GM19328 (cell line): ENCODE results near the gene CEP104.
"Not testable (repeated sequence)": the region's sequence is repeated elsewhere in the genome, so short reads cannot be mapped to it uniquely, and the experiment has no call there.

Experiments used
- ATAC-seq: cut with Tn5 transposase; IDR thresholded peaks from one replicate; pipeline ENCODE4 v1.9.1; 2021; ENCODE audit warnings: mild to moderate bottlenecking, moderate library complexity; ENCODE audit not compliant: unreplicated experiment

The CEP104 gene

DNA sequence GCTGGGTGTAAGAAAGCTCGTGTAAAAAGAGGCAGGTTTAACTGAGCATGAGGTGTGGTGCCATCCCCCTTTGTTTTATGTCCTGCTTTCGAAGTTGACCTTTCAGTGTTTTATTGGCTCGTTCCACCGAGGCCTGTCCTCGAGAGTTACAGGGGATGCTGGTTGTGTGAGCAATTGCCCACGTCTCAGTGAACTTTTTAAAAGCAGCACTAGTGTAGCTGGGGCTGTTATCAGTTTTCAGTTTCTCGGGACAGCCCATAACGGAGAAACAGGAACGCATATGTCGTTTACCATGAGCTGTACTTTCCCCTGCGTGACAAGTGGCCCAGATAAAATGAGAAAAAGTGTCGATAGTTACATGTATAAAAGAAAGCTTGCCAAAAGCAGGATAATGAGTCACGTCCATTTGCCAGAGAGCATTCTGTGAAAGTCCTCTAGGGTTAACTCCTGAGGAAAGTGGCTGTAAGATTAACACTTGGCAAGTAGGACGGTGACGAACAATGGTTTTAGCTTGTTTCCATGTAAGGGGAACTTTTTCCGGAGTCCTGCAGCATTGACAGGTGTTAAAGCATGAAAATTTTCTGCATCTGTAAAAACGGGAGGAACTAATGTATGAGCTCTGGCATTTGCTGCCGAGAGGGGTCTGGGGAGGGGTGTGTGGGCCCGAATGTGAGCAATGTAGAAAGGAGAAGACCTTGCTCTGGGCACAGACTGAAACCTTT is 52.9 kb downstream of the CEP104 start:
- no peak for ATAC-seq

DNA sequence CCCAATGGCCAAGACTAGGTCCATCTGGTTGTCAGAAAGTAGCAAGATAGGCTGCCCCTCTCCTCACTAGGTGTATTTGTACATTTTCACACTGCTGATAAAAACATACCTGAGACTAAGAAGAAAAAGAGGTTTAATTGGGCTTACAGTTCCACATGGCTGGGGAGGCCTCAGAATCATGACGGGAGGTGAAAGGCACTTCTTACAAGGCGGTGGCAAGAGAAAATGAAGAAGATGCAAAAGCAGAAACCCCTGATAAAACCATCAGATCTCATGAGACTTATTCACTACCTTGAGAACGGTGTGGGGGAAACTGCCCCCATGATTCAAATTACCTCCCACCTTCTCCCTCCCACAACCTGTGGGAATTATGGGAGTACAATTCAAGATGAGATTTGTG is 56.2 kb downstream of the CEP104 start:
- not testable (repeated sequence) for ATAC-seq

DNA sequence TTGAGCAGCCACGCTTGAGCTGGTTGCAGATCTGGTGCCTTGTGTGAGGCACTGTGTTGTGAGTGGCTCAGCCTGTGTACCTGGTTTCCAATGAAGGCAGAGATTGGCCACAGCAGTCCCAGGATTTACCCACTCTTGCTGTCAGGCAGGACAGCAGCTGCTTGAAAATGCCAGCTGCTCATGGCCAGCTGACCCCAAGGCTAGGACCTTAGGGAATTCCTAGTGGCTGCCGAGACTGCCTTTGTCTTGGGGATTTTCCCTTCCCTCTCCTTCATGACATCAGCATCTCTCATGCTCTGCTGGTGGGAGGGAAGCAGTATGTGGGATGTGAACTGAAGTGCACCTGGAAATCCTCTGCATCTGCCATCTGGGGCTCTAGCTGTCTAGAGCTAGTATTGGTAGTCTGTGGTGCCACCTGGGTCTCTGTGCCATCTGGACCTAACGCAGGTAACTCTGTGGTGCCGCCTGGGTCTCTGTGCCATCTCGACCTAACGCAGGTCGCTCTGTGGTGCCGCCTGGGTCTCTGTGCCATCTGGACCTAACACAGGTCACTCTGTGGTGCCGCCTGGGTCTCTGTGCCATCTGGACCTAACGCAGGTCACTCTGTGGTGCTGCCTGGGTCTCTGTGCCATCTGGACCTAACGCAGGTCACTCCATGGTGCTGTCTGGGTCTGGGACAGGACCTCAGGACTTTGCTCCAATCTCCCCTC is 56.9 kb downstream of the CEP104 start:
- ATAC-seq, result no peak

DNA sequence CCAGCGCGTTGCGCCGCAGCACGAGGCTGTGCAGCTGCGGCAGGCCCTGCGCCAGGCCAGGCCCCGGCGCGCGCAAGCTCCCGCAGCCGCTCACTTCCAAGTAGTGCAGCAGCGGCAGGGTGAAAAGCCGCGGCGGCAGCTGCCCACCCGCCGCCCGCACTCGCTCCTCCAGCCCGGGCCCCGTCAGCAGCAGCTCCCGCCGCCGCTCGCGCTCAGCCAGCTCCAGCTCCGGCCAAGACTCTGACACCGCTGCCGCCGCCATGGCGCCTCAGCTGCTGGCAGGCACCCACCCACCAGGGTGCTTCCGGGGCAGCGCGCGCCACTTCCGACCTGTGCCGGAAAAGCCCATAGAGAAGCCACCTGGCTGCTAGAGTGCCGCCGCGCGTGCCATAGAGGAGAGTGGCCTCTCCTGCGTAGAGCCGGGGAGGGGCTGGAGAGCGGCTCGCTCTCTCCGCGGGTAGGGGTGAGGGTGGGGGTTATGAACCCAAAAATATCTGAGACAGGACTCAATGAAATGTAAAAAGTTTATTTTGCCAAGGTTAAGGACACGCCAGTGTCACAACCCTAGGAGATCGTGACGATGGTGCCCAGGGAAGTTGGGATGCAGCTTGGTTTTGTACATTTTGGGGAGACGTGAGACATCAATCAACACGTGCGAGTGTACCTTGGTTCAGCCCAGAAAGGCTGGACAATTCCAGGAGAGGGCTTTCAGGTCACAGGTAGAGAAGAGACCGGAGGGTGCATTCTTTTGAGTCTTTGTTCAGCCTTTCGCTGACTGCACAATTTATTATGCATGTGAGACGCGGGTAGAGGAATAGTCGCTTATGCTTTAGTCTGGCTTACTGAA is 60.6 kb downstream of the CEP104 start, which contains the start of gene LRRC47:
Gene LRRC47 (minus strand): TSS at position 284 of the 847 bp plus-strand sequence. CDS start 22 bp downstream, at position 262.
- peak; percentile 96 for ATAC-seq

DNA sequence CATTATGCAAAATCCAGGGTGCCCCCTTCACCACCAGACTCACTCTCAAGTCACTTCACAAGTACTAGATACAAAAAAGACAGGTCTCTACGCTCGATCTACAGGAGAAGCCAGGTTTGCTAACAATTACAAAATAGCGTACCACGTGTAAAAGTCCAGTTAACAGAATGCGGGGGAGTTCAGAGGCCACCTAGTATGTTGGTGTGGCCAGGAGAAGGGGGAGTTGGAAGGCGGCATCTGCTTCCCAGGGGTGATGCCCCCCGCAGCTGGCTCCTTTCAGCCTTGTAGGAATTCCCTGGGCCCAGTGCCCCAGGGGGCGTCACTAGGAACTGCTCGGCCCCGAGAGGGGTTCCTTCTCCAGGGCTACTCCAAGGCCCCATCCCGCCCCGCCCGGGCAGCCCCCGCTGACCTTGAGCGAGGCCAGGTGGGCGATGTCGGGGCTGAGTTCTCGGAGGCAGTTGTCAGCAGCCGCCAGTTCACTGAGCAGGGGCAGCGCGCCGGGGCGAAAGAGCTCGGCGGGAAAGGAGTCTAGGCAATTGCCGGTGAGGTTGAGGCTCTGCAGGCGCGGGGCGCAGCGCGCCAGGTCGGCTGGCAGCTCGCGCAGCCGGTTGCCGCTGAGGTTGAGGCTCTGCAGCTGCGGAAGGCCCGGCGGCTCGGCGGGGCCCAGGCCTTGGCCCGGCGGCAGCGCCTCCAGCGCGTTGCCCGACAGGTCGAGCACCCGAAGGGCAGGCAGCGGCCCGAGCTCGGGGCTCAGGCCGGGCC is 61.4 kb downstream of the CEP104 start:
- ATAC-seq, result no peak

DNA sequence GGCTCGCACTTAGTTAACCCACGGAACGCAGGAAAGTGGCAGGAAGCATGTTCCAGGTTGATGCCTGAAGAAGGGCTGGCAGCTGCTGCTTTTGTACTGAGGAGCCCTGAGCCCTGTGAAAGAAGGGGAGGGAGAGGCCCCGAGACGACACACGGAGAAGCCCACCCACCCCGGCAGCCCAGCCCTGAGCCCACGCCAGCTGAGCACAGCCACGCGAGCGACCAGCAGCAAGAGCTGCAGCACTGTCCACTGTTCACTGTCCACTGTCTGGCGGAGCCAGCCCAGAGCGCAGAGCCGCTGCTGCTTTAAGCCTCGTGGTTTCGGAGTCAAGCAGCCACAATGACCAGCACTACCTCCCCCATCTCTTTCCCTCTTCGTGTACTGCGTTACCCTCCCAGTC is 66.1 kb downstream of the CEP104 start:
- ATAC-seq, result no peak

DNA sequence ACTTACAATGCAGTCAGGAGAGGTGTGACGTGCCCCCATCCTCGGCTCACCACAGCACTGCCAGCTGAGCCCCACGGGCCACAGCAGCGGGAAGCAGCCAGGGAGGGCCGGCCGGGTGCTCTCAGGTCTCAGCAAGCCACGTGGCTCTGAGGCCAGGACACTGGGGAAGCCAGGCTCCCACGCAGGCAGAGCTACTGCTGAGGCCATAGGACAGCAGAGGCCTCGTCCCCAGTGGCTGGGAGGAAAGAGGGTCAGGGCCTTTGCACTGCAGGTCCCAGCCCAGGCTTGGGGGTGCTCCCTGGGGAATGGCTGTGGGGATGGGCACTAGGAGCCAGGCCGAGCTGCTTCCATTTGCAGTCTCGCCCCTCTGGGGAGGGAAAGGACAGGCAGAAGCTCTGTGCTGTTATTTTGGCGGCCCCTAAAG is 66.5 kb downstream of the CEP104 start:
- no peak for ATAC-seq

DNA sequence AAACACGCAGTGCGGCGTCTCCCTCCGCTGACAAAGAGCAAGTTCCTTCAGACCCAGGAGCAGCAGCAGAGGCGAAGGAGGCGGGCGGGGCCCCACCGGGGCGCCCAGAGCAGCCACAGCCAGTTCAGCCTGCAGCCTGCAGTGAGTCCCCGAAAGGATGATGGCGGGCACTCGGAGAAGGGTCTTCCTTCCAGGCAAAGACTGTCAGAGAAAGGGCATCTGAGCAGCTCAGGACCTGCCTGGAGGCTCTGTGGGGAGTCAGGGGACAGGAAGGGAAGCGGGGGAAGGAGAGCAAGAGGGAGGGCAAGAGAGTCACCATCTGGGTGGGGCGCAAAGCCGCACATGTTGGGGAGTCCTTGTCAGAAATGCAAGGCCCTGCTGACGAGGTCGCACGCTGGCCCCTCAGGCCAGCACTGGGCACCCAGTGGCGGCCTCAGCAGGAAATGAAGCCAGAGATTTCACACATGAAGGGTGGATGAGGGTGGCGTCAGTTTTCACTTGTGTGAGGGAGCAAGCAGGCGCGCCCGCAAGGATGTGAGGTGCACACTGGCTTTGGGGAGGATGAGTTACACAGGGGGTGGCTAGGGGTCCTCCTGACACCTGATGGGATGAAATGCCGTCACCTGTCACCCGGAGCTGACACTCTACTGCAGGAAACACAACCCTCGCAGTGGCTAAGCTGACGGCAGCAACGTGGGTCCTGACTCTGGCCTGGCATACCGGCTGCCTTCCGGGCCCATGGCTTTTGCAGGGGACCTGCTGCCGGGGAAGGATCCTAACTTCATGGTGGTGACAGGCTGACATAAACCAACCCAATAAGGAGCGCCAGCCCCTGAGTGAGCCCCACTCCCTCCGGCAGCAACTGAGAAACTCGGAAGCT is 67.3 kb downstream of the CEP104 start:
- ATAC-seq, result no peak

DNA sequence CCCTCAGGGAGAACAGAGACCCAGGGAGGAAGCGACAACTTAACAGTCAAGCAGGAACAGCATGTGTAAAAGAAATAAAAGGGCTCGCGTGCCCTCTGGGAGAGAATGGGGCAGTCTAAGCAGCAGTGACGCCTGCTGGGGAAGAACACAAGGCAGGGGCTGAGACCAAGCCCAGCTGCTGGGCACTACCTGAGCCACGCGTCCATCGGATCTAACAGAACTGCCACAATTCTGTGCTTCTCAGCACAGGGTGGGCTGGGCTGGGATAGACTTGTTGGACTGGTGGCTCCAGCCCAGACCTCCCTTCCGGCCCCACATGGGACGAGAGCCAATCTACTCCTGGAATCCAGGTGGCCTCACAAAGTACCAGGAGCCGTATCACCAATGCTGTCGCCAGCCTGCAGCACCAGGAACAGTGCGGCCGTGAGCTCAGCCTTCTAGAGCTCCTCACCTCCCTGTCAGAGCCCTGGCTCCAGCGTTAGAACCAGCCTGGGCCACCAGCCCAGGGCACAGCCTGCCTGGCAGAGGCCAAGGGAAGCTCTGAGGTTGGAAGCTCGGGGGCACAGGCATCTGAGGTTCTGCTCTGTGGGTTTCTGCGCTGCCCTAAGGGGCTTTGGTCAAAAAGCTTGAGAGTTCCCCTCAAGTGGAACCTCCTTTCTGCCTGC is 68.1 kb downstream of the CEP104 start:
- no peak for ATAC-seq

DNA sequence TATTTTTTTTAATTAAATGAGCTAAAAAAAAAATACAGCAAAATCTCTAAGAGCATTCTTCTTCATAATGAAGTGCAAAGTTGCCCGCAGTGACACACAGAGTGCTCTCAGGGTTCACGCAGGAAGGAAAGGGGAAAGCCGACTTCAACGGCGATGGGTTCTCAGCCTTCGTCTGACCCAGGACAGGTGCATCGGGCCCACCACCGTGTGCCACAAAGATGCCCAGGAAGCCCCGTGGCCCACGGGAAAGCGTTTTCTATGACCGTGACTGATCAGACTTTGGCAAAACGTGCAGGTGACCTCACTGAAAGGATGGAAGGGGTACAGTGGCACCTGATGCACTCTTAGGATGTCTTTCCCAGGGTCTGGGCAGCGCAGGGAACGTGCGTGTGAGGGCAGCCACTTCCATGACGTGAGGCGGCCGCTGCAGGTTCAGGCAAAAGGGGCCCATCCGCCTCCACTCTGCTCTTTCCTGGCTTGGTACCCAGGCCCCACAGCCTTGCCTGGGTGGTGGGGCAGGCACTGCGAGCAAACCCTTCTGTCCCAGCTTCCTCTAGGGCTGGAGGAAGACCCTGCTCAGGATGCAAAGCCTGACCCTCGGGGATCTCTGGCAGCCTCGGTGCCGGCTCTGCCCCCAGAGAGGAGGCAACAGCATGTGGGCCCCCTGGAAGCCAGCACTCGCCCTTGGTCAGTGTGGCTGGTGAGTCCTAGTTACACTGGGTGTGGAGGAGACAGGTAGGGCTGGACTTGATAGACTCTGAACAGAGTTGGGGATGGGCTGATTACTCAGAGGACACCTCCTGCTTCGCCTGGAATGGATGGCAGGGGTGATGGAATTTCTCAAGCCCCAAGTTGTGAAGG is 69.0 kb downstream of the CEP104 start:
- no peak for ATAC-seq

DNA sequence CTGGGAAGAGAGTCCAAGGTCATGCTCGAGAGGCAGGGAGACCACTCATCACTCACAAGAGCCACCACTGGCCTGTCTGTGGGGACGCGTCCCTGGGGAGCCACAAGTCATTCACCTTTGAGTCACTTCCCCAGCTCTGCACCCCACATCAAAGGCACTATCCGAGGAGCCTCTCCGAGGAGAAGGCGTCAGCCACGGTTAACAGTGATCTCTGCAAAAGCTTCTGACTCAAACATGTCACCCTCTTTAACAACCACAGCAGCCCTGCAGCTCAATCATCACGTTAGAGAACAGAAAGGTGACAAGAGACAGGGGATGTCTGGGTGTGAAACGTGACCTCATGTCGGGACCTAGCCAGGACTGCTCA is 69.7 kb downstream of the CEP104 start:
- ATAC-seq, result no peak

DNA sequence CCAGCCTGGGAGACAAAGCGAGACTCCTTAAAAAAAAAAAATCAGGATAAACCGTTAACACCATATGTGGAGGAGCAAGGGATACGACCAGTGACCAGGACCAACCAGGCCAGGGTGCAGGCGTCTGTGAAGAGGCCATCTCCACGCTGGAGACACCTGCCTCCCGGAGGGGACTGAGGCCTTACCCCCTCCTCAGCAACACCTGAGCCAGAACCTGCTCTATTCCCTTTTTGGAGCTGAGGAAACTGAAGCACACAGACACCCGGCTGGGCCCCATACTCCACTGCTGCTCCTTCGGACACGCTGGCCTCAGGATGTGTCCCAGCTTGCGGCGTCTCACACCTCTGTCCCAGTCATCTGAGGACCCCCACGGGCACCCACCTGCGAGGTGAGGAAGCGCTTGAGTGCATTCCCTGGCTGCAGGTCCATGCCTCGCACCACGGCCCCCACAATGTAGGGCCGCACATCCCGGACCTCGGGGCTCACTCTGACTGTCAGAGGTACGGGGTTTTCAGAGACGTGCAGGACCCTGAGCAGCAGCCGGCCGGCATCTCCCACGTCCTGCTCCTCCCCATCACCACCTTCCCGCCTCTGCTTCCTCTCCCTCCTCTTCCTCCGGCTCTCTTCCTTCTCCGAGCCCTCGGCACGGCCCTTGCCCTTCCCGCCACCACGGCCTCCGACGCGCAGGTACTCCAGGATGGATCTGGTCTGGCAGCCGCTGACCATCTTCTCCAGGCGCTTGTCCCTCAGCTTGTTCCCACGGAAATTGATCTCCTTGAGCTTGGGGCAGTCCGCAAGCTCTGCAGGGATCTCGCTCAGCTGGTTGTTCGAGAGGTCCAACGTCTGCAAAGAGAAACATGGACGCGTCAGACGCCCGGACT is 70.3 kb downstream of the CEP104 start:
- no peak for ATAC-seq

DNA sequence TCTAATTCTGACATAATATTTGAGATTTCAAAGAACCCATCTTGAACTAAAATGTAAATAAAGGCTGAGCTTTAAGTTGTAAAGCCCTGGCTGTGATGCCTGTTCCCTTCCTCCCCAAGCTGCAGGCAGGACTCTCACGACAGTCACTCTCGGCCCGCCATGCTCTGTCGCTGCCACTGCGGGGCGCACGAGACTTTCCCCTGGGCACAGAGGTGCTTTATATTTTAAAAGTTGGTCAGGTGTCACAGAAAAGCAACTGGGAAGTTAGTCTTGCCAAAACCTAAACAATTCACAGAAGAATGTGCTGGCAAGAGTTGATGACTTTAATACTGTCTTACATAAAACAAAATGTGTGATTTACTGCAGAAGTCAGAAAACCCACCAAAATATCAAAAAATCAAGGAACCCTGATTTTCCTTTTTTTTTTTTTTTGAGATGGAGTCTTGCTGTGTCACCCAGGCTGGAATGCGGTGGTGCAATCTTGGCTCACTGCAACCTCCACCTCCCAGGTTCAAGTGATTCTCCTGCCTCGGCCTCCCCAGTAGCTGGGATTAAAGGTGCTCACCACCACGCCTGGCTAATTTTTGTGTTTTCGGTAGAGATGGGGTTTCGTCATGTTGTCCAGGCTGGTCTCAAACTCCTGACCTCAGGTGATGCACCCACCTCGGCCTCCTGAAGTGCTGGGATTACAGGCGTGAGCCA is 71.4 kb downstream of the CEP104 start:
- ATAC-seq, result no peak

DNA sequence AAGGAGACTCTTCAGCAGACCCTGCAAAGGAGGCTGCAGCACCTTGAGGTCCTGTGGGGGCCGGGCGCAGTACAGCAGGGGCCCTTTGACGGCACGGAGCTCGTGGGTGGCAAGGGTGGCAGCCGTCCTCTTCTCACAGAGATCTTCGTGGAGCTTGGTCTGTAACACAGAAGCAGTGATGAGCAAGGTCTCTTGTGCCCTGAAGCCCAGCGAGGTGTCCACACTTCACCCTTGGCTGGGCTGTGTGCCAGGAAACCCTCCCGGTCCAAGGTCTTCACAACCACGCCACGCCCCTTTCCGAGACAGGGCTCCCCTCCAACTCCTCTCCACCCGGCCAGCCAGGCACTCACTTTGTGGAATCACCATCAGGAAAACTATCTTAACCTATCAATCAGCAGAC is 72.0 kb downstream of the CEP104 start:
- ATAC-seq, result no peak

DNA sequence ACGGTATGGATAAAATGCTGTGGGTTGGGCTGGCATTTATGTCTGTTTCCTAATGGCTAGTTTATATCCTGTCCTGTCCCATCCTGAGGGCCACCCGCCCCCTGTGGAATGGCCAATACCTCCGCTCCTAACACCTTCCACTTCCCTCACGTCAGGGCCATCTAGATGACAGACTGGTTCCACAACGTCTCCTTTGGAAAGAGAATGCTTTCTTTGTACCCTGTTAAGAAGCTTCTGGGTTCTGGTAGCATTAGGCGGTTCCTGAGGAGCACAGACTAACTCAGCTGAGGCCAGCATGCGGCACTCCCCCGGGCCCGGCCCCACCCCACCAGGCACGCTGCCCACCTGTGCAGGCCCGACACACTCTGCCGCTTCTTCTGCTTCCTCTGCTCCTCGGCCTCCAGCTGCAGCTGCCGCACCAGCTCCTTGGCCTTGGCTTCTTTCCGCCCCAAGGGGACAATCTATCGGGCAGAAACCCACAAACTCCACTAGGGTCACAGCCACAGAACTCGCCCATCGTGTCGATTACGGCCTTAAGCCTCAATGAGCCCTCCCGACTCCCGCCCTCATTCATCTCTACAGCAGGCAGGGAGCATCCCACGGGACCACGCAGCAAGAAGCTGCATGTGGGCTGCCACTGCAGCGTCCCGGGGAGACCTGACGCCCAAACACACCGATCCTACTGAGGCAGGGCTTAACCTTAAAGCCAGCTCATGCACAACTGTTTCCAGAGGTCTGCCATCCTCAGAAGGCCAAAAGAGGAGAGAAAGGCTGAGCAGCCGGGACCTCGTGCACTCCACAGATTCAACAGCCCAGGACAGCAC is 73.1 kb downstream of the CEP104 start:
- ATAC-seq, result no peak

DNA sequence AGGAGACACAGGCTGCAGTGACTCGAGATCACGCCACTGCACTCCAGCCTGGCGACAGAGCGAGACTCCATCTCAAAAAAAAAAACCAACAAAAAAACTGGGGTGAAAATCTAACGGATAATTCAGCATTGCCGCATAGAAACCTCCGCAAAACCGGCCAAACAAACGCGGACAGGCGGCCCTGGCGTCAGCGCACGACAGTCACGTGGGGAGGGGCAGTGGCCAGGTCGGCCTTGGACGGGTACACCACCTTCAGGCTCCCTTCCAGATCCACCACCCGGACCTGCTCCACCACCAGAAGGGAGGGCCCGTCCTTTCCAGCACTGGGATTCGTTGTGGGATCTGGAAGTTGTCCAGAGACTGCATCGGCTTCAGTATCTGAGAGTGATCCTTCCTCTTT is 76.1 kb downstream of the CEP104 start:
- no peak for ATAC-seq
